Midbrain (tissue), 1 donor: ENCODE measurements around the gene SLC16A9.

Experiments
- DNase-seq: peaks from one replicate; lab custom pipeline; 2025; lab: John Stamatoyannopoulos, UW

Gene SLC16A9

DNA sequence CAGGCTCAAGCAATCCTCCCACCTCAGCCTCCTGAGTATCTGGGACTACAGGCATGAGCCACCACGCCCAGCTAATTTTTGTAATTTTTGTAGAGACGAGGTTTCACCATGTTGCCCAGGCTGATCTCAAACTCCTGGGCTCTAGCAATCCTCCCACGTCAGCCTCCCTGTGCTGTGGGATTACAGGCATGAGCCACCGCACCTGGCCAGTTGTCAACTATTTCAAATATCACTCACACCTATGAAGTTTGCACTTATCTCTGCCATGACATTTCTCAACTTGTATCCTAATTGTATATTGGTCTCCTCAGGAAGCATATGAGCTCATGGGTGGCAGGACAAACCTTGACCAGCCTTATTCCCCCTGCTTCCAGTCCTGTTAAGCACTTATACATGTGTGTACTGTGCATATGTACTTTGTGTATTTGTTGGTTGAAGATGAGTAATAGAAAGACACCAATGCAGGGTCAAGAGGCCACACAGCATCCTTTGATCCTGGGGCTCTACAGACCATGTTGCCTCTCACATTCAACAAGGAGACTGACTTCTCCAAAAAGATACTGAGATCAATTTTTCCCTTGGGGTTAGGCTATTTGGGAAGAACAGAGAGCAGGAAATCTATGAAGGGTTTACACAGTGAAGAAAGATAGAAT, 82.2 kb downstream of the SLC16A9 start:
- DNase-seq: no peak

DNA sequence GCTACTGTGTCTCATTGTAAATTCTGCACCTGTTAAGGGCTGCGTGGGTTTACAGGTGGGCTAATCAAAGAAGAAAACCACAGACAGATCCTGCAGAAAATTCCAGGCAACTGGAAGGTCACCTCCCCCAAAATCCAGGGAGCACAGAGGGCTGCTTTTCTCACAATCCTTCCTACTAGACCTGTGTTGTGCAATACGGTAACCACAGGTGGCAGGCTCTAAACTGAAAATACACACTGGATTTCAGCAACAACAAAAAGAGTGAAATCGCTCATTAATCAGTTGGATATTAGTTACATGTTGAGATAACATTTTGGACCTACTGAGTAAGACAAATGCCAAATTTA, 83.2 kb downstream of the SLC16A9 start:
- DNase-seq: no peak

GRCh38 chr10:59625721-59626522, 83.7 kb downstream of the SLC16A9 start:
- peak; percentile 90 for DNase-seq

DNA sequence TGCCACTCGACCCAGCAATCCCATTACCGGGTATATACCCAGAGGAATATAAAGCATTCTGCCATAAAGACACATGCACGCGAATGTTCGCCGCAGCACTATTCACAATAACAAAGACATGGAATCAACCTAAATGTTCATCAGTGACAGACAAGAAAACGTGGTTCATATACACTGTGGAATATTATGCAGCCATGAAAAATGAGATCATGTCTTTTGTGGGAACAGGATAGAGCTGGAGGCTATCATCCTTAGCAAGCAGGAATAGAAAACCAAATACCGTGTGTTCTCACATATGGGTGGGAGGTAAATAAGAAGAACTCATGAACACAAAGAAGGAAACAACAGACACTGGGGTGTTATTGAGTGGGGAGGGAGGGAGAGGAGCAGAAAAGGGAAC, 84.7 kb downstream of the SLC16A9 start:
- no peak for DNase-seq

GRCh38 chr10:59624136-59624535, 85.5 kb downstream of the SLC16A9 start:
- no peak for DNase-seq

DNA sequence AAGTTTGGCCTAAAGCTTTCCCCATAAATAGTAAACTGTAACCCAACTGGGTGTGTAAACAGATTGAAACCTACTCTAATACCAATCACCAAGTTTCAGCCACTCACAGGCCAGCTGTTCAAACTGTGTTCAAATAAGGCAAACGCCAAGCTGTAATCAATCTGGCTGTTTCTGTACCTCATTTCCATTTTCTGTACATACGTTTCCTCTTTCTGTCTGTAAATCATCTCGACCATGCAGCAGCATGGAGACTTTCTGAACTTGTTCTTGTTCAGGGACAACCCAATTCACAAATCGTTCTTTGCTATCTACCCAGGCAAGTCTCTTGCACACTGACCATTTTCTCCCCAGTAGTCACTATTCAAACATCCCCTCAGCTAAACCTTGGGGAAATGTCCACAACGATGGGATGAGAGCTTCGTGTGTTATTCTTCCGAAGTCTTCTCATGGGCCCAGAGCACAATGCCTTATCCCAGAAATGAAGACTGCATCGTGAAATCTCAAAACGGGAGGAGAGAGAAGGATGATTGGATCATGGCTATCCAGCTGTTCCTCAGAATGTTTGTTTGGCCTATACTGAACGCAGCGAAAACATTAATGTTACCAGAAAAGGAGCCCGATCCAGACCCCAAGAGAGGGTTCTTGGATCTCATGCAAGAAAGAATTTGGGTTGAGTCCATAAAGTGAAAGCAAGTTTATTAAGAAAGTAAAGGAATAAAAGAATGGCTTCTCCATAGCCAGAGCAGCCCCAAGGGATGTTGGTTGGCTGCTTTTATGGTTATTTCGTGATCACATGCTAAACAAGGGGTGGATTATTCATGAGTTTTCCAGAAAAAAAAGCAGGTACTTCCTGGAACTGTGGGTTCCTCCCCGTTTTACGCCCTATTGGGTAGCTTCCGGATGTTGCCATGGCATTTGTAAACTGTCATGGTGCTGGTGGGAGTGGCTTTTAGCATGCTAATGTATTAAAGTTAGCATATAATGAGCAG, 86.2 kb downstream of the SLC16A9 start:
- DNase-seq: no peak

DNA sequence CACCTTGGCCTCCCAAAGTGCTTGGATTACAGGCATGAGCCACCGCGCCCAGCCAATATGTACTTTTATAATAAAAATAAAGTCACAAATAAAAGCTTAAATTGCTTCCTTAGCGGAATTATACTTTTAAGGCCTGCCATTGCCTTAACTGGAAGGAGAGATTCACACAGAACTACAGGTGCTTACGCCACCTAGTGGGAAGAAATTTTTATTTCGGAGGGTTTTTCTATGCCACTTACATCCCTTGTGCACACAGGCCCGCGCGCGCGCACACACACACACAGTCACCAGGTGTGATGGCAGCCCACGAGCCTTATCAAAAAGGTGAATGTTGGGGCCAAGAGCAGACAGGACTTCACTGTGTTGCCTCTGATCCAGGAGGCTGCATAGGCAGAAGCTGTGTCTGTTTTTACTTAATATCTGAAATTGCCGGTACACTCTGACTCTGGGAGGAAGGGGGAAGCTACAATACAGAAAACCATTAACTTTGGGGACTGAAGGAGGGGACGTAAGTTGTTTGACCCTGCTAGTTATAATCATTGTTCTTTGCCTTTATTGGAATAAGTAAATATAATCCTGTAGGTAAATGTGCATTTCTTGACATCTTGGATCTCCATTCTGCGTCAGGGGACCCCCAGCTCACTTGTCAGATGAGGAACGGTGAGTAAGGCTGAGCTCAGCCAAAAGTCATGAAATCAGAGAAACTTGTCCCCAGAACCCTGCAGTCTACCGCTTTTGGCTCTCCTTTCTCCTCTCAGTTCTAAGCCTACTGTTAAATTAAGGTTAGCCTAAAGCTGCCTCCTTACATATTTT, 87.1 kb downstream of the SLC16A9 start:
- DNase-seq: peak; percentile 74

DNA sequence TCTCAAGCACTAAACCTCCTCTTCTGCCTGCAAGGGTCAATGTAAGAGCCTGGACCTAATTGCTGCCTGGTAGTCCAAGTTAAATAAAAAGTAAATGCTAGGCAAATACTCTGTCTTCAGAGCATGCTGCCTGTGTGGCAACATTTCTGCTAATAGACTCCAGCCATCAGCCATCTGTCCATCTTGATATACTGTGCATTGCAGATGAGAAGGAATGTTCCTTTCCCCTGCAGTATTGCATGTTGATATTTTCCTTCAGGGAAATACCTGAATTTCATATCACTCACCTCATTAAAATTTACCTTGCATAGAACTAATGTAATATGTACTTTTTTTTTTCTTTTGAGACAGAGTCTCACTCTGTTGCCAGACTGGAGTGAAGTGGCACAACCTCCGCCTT, 87.9 kb downstream of the SLC16A9 start:
- DNase-seq: no peak

DNA sequence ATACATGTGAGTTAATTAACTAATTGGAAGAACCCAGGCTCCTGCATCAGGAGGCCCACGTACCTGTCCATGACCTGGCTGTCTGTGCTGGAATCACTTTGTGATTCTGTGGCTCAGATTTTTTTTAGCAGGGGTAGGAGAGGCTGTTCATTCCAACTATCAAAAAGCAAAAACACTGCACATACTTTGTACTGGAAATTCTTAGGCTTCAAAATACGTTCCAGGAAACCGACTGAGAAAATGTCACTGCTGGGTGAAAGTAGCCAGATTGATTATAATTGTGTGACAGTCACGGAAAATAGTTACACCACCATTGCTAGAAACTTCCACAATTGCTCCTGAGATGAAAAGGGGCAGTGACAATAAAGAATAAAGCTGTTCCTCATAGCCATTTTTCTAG, 91.0 kb downstream of the SLC16A9 start:
- no peak for DNase-seq

GRCh38 chr10:59617996-59618395, 91.7 kb downstream of the SLC16A9 start:
- DNase-seq: no peak

GRCh38 chr10:59611048-59611447, 98.6 kb downstream of the SLC16A9 start:
- no peak for DNase-seq

DNA sequence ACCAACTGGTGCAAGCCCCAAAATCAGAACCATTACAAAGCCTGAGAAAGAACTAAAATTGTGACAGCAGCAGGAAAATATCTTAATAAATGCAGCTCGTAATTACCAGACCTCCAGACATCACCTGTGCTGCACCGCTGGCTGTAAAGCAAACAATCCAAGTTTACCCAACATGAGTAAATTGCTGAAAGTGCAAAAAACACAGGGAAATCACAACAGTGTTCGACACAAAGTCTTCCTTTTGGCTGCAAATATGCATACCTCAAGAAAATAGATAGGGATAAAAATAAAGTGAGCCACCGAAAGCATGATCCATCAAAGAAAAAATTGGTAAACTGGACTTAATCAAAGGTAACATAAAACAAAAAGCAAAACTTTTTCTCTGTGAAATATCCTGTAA, 101.7 kb downstream of the SLC16A9 start:
- DNase-seq: no peak

DNA sequence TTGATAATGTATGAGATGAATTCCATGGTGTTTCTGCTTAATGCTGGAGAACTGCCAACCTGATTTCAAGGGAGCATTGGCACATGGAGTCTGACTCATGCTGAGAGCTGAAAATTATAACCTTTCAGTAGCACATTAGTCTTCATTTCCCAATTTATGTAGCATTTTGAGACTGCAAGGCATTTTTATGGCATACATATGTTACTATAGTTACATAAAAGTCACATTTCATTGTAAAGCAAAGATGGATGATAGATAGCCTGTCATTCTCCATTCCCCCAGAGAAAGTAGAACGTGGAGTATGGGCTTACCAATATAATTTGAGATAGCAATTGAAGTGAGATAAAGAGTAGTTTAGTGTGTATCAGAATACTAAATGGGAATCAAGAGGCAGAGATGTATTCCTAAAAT, 103.1 kb downstream of the SLC16A9 start:
- no peak for DNase-seq

DNA sequence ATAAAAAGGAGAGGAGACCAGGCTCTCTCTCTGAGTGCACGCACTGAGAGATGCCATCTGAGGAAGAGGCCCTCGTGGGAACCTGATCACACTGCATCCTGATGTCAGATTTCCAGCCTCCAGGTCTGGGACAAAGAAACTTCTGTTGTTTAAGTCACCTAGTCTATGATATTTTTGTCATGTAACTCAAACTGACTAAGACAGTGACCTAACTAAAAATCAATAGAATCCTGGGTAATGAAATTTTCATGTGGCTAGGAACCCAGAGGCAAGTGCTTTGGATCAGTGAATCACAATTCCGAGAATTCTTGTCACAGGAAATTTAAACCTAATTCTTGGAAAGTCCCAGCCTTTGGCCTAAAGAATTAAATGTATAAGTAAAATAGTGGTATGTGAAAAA, 107.7 kb downstream of the SLC16A9 start:
- no peak for DNase-seq
